Naive thymus-derived CD4-positive, alpha-beta T cell (primary cell): Measurements from ENCODE around the gene EVL. TPM values are rescaled to one million over a fixed set of nuclear protein-coding genes. Genes with fewer than 3 reads are reported as not detected.

Experiments
- ATAC-seq: fragments of 150-1000 bp; cut with Tn5 transposase; 2 replicates; pipeline ENCODE4 v1.10.0; 2021; ENCODE audit warnings: mild to moderate bottlenecking, moderate library complexity
- CTCF ChIA-PET: fragments of 350-600 bp; sonication (Branson Sonifier 250); formaldehyde crosslinking; loops from one replicate; lab custom pipeline; 2021; ENCODE audit warnings: antibody characterized with exemption; lab: Charles Lee
- POLR2A ChIA-PET: fragments of 350-600 bp; sonication (Branson Sonifier 250); formaldehyde crosslinking; loops from one replicate; lab custom pipeline; 2021; ENCODE audit warnings: antibody characterized with exemption, inconsistent platforms; lab: Charles Lee
- DNase-seq, 9 donors: peaks; one replicate each; pipeline versions ENCODE4 v3.0.0 to v3.0.0-alpha.2; 2020 to 2022; ENCODE audit warnings: mixed read lengths in 1 of 9
- H3K27ac ChIP-seq: one replicate; pipeline ENCODE4 v1.7.0; 2013; ENCODE audit warnings: mild to moderate bottlenecking, low read depth, low read length, moderate library complexity
- H3K27me3 ChIP-seq, 2 donors: one replicate each; pipeline ENCODE4 v1.7.0; 2013; ENCODE audit warnings: low read length in 2 of 2, mild to moderate bottlenecking in 2 of 2, moderate library complexity in 2 of 2; ENCODE audit not compliant: control insufficient read depth in 2 of 2, insufficient read depth in 2 of 2
- H3K36me3 ChIP-seq, 3 experiments: 1 replicate in 2 of 3; 2 replicates in 1 of 3; pipeline ENCODE4 v1.7.0; 2013; ENCODE audit warnings: low read length in 3 of 3, mild to moderate bottlenecking in 3 of 3, moderate library complexity in 1 of 3; ENCODE audit not compliant: insufficient read depth in 3 of 3, control insufficient read depth in 2 of 3
- H3K4me1 ChIP-seq, 2 donors: one replicate each; pipeline ENCODE4 v1.7.0; 2013; ENCODE audit warnings: low read length in 2 of 2, mild to moderate bottlenecking in 2 of 2, moderate library complexity in 1 of 2; ENCODE audit not compliant: control insufficient read depth in 2 of 2, insufficient read depth in 2 of 2
- H3K4me3 ChIP-seq: 2 replicates; pipeline ENCODE4 v1.7.0; 2013; ENCODE audit warnings: mild to moderate bottlenecking, low read length
- H3K9me3 ChIP-seq, 3 experiments: 1 replicate in 2 of 3; 2 replicates in 1 of 3; pipeline ENCODE4 v1.7.0; 2013; ENCODE audit warnings: low read length in 3 of 3; ENCODE audit not compliant: control insufficient read depth in 2 of 3
- H3K27ac Mint-ChIP-seq, 9 donors: one replicate each; pipeline ENCODE4 v1.8.0; 2020 to 2022; ENCODE audit warnings: mixed read lengths in 9 of 9, mild to moderate bottlenecking in 8 of 9, moderate library complexity in 5 of 9, inconsistent platforms in 2 of 9
- H3K27me3 Mint-ChIP-seq, 5 donors: one replicate each; pipeline ENCODE4 v1.8.0; 2021 to 2022; ENCODE audit warnings: mixed read lengths in 5 of 5, mild to moderate bottlenecking in 1 of 5
- H3K36me3 Mint-ChIP-seq, 5 donors: one replicate each; pipeline ENCODE4 v1.8.0; 2020 to 2022; ENCODE audit warnings: mixed read lengths in 5 of 5, mild to moderate bottlenecking in 3 of 5, inconsistent platforms in 1 of 5
- H3K4me1 Mint-ChIP-seq, 7 donors: one replicate each; pipeline ENCODE4 v1.8.0; 2020 to 2022; ENCODE audit warnings: mixed read lengths in 7 of 7, mild to moderate bottlenecking in 3 of 7, inconsistent platforms in 1 of 7
- H3K4me3 Mint-ChIP-seq, 10 donors: one replicate each; pipeline ENCODE4 v1.8.0; 2020 to 2022; ENCODE audit warnings: mild to moderate bottlenecking in 10 of 10, mixed read lengths in 10 of 10, moderate library complexity in 6 of 10, inconsistent platforms in 2 of 10
- H3K9me3 Mint-ChIP-seq, 11 donors: one replicate each; pipeline ENCODE4 v1.8.0; 2020 to 2022; ENCODE audit warnings: mixed read lengths in 11 of 11, mild to moderate bottlenecking in 4 of 11, inconsistent platforms in 1 of 11, moderate library complexity in 1 of 11
- intact Hi-C, 2 donors: fragments of 100-400 bp; cut with micrococcal nuclease; formaldehyde crosslinking; loops; one replicate each; pipeline ENCODE4 v1.15.1; 2023
- polyA plus RNA-seq, 2 donors: library from polyadenylated mRNA; unstranded; fragments of 300-500 nt; fragmentation: Illumina TruSeq; gene quantifications; one replicate each; pipeline ENCODE4 v1.2.3, GENCODE V29; 2021
- total RNA-seq, 6 experiments: library from RNA in 5 of 6; stranded (reverse) in 5 of 6; gene quantifications; 1 replicate in 5 of 6; 2 replicates in 1 of 6; pipeline ENCODE4 v1.2.3 and lab custom pipeline; 2021 to 2026

Gene EVL
- total and polyA plus RNA-seq, 7 experiments from 2014 or later, result 163 to 1,469 (median 936) TPM

GRCh38 chr14:100145682-100146464 is 80.7 kb downstream of the EVL start:
- no peak overlapping the region for H3K4me3 ChIP-seq
- intact Hi-C loops, result loop anchor here in 1 of 2 donors (2.0 to 5.0 kb wide), 2 partner anchors 74 to 95 kb away; no protein-coding TSS in a partner anchor
- H3K4me1 ChIP-seq, result peaks cover 0 to 13% of the 10 kb centered on the region in 2 donors
- POLR2A ChIA-PET, result interaction anchor here (0.6 to 0.8 kb wide), 2 partner anchors 60 to 78 kb away, joined by 3 read pairs; no protein-coding TSS in a partner anchor
- no peaks in the 10 kb centered on the region for H3K27me3 ChIP-seq
- ATAC-seq, result no peak
- H3K4me1 Mint-ChIP-seq, result peaks cover 12 to 28% (median 22%) of the 10 kb centered on the region in 7 donors
- CTCF ChIA-PET, result interaction anchor here (0.7 to 1.8 kb wide), 2 partner anchors 11 to 167 kb away, joined by 3 read pairs; no protein-coding TSS in a partner anchor
- H3K36me3 Mint-ChIP-seq, result peaks cover 0 to 7% (median 0%) of the 10 kb centered on the region in 5 donors
- no peaks in the 10 kb centered on the region for H3K9me3 ChIP-seq
- H3K4me3 Mint-ChIP-seq, result peak overlapping the region in 6 of 10 donors; percentile 51 to 84 (median 76)
- H3K27ac Mint-ChIP-seq, result peak overlapping the region; percentile 56 to 94 (median 84)
- H3K27me3 Mint-ChIP-seq, result no peaks in the 10 kb centered on the region
- H3K9me3 Mint-ChIP-seq, result peaks cover 0 to 14% (median 0%) of the 10 kb centered on the region in 11 donors
- H3K36me3 ChIP-seq, result peaks cover 0 to 40% (median 8%) of the 10 kb centered on the region in 3 experiments
- peak in 2 of 9 donors; percentile 28 to 32 for DNase-seq
- peak overlapping the region; percentile 60 for H3K27ac ChIP-seq

DNA sequence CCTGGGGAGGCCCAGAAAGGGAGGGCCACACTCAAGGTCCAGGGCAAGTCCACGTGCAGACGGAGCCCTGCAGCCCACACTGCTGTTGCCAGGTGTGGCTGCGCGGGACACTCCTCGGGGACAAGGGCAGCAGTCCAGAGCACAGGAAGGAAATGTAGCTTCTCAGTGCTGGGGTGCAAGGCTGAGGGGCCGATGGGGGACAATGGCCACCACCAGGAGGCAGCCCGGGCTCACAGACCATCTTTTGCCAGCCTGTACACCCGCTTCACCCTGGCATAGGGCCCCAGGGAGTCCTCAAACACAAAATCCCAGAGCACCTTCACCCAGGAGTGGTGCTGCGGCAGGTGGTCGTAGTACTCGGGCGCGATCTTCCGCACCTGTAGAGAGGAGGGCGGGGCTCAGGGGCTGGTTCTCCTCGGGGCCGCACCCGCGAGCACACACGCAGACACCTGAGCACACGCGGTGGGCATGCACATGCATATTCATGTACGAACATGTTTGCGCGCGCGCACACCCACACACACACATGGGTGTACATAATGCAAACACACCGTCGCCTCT is 81.4 kb downstream of the EVL start:
- ATAC-seq (peak; percentile 28), DNase-seq (peak in 6 of 9 donors; percentile 38 to 65 (median 52))
- Histone ChIP-seq H3K36me3 (peaks cover 0 to 33% (median 6%) of the 10 kb centered on the region in 3 experiments), H3K4me1 (peaks cover 0 to 13% of the 10 kb centered on the region in 2 donors), H3K4me3 (peak overlapping the region; percentile 39), H3K27ac (peak overlapping the region; percentile 60), H3K27me3 (no peaks in the 10 kb centered on the region), H3K9me3 (no peaks in the 10 kb centered on the region)
- peak overlapping the region; percentile 63 to 94 (median 84) for H3K27ac Mint-ChIP-seq
- H3K27me3 Mint-ChIP-seq, result no peaks in the 10 kb centered on the region
- ChIA-PET POLR2A (interaction anchor here (0.6 kb wide), 1 partner anchor 77 kb away, joined by 3 read pairs; no protein-coding TSS in a partner anchor), CTCF (interaction anchor here (0.7 to 1.8 kb wide), 3 partner anchors 10 to 1666 kb away, joined by 3 read pairs; no protein-coding TSS in a partner anchor)
- peaks cover 17 to 29% (median 22%) of the 10 kb centered on the region in 7 donors for H3K4me1 Mint-ChIP-seq
- H3K4me3 Mint-ChIP-seq, result peak overlapping the region in 6 of 10 donors; percentile 51 to 84 (median 80)
- H3K36me3 Mint-ChIP-seq, result peaks cover 0 to 7% (median 0%) of the 10 kb centered on the region in 5 donors
- intact Hi-C loops, result loop anchor here in 1 of 2 donors (1.0 to 5.0 kb wide), 3 partner anchors 47 to 94 kb away; no protein-coding TSS in a partner anchor
- peaks cover 0 to 14% (median 0%) of the 10 kb centered on the region in 11 donors for H3K9me3 Mint-ChIP-seq

DNA sequence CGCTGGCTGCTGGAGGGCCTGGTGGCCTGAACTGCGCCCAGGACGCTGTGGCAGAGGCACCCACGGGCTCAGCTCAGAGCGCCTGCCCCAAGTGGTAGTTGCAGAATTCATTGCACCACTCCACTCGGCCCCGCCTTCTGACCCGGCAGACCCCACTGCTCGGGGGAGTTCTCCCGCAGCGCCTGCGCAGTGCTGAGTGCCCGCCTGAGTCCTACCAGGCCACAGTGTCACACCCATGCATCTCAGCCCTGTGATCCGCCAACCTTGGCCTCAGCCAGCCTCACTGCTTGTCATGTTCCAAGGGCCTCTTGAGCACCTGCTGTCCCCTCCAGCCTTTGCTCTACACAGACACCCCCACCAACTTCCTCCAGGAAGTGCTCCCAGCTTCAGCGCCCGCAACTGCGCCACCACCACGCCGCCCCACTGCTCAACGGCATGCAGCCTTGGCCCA is 82.0 kb downstream of the EVL start:
- H3K36me3 ChIP-seq, result peaks cover 0 to 27% (median 0%) of the 10 kb centered on the region in 3 experiments
- Mint-ChIP-seq H3K4me1 (peaks cover 16 to 28% (median 20%) of the 10 kb centered on the region in 7 donors), H3K9me3 (peaks cover 0 to 14% (median 0%) of the 10 kb centered on the region in 11 donors), H3K27me3 (peaks cover 0 to 3% (median 0%) of the 10 kb centered on the region in 5 donors), H3K27ac (peak overlapping the region; percentile 70 to 96 (median 87)), H3K4me3 (peak overlapping the region; percentile 33 to 87 (median 83)), H3K36me3 (peaks cover 0 to 2% (median 0%) of the 10 kb centered on the region in 5 donors)
- peak; percentile 73 for ATAC-seq
- no peaks in the 10 kb centered on the region for H3K9me3 ChIP-seq
- peak overlapping the region; percentile 39 for H3K4me3 ChIP-seq
- peak in 8 of 9 donors; percentile 50 to 77 (median 69) for DNase-seq
- peak overlapping the region; percentile 60 for H3K27ac ChIP-seq
- H3K27me3 ChIP-seq, result no peaks in the 10 kb centered on the region
- H3K4me1 ChIP-seq, result peaks cover 0 to 13% of the 10 kb centered on the region in 2 donors
- ChIA-PET POLR2A (interaction anchor here (0.5 to 0.8 kb wide), 3 partner anchors 8 to 596 kb away, joined by 3 read pairs; no protein-coding TSS in a partner anchor), CTCF (interaction anchor here (0.7 to 1.8 kb wide), 2 partner anchors 10 to 1667 kb away, joined by 3 read pairs; no protein-coding TSS in a partner anchor)
- intact Hi-C loops, result loop anchor here in 1 of 2 donors (1.0 to 5.0 kb wide), 3 partner anchors 46 to 94 kb away; no protein-coding TSS in a partner anchor

- peak in 3 of 9 donors; percentile 27 to 41 (median 34) for DNase-seq
- ATAC-seq, result no peak
- ChIA-PET CTCF (interaction anchor here (0.7 kb wide), 2 partner anchors 45 to 82 kb away, joined by 3 read pairs; no protein-coding TSS in a partner anchor), POLR2A (interaction anchor here (0.5 to 0.9 kb wide), 4 partner anchors 8 to 595 kb away, joined by 3 to 4 read pairs (median 3); no protein-coding TSS in a partner anchor)
- H3K27ac Mint-ChIP-seq, result peak overlapping the region; percentile 81 to 96 (median 87)
- peaks cover 0 to 19% (median 0%) of the 10 kb centered on the region in 11 donors for H3K9me3 Mint-ChIP-seq
- Histone ChIP-seq H3K36me3 (peaks cover 0 to 20% (median 0%) of the 10 kb centered on the region in 3 experiments), H3K27me3 (no peaks in the 10 kb centered on the region), H3K27ac (peak overlapping the region; percentile 60), H3K9me3 (no peaks in the 10 kb centered on the region), H3K4me3 (peak overlapping the region; percentile 39), H3K4me1 (peaks cover 0 to 13% of the 10 kb centered on the region in 2 donors)
- intact Hi-C loops, result loop anchor here in 1 of 2 donors (1.0 to 5.0 kb wide), 3 partner anchors 45 to 93 kb away; no protein-coding TSS in a partner anchor
- peaks cover 0 to 3% (median 0%) of the 10 kb centered on the region in 5 donors for H3K27me3 Mint-ChIP-seq
- no peaks in the 10 kb centered on the region for H3K36me3 Mint-ChIP-seq
- peak overlapping the region in 9 of 10 donors; percentile 44 to 87 (median 83) for H3K4me3 Mint-ChIP-seq
- peaks cover 14 to 28% (median 19%) of the 10 kb centered on the region in 7 donors for H3K4me1 Mint-ChIP-seq
Observed at GRCh38 chr14:100147691-100148464, 82.7 kb downstream of the EVL start.

GRCh38 chr14:100148837-100149731 is 83.9 kb downstream of the EVL start:
- ChIA-PET POLR2A (interaction anchor here (0.9 kb wide), 1 partner anchor 79 kb away, joined by 4 read pairs; no protein-coding TSS in a partner anchor), CTCF (no interaction called here)
- no peak overlapping the region for H3K27ac ChIP-seq
- intact Hi-C loops, result loop anchor here in 1 of 2 donors (5.0 kb wide), 1 partner anchor 77 kb away; no protein-coding TSS in a partner anchor
- H3K4me1 ChIP-seq, result peaks cover 0 to 13% of the 10 kb centered on the region in 2 donors
- peak overlapping the region in 5 of 10 donors; percentile 7 to 85 (median 76) for H3K4me3 Mint-ChIP-seq
- no peak overlapping the region for H3K4me3 ChIP-seq
- peak overlapping the region in 8 of 9 donors; percentile 74 to 94 (median 82) for H3K27ac Mint-ChIP-seq
- H3K9me3 ChIP-seq, result no peaks in the 10 kb centered on the region
- H3K36me3 Mint-ChIP-seq, result no peaks in the 10 kb centered on the region
- no peaks in the 10 kb centered on the region for H3K27me3 ChIP-seq
- peaks cover 0 to 21% (median 0%) of the 10 kb centered on the region in 11 donors for H3K9me3 Mint-ChIP-seq
- H3K27me3 Mint-ChIP-seq, result peaks cover 0 to 3% (median 0%) of the 10 kb centered on the region in 5 donors
- DNase-seq (no peak), ATAC-seq (no peak)
- peaks cover 0 to 8% (median 0%) of the 10 kb centered on the region in 3 experiments for H3K36me3 ChIP-seq
- peaks cover 14 to 28% (median 19%) of the 10 kb centered on the region in 7 donors for H3K4me1 Mint-ChIP-seq
